ENCODE data around the gene CDH4. TPM values are rescaled to one million over a fixed set of nuclear protein-coding genes. Genes with fewer than 3 reads are reported as not detected.

The CDH4 gene
- total RNA-seq, 3 donors from 2014 or later (not counting 1 experiment from before 2014, with no cell fraction given) = 0.18 TPM; not detected in 2

DNA sequence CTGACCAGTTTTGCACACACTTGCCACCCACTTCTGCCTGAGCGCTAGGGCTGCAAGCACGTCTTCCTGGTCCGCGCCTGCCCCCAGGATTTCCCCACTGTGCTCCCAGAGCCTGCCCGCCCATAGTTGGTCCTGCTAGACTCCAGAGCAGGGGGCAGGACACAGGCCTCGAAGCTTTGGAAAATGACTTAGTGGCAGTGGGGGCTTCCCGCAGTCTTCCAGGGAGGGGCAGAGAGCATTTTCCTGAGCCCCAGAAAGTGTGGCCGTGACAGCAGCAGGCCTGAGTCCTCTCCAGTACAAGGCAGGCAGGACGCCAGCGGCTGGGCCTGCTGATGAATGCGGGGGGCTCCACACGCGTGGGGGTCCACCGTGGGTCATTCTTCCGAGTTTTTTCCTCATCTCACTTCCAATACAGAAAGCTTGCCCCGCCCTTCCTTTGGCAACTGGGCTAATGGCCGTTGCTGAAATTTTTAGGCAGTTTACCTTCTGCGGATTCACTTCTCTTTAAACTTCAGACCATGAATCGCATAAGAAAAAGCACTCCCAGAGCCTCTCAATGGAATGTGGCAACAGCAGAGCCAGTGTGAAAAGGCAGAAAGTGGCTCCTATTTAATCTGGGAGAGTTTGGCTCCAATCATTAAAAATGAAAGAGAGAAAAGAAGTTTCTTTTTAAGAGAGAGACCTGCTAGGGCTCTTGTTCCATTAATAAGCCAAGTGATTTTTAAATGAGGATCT, 383.8 kb downstream of the CDH4 start:
- no peak for DNase-seq
- Mint-ChIP-seq H3K36me3 (no peaks in the 10 kb centered on the region), H3K4me3 (no peak overlapping the region), H3K4me1 (no peaks in the 10 kb centered on the region), H3K27me3 (ENCODE audit: low read depth in 2 of 2) (no peaks in the 10 kb centered on the region), H3K9me3 (peaks cover 4 to 7% of the 10 kb centered on the region in 2 donors), H3K27ac (no peak overlapping the region)
- ATAC-seq = no peak
- Histone ChIP-seq H3K4me3 (ENCODE audit: low read length) (no peak overlapping the region), H3K9me3 (ENCODE audit: control insufficient read depth, insufficient read depth, low read length) (peaks cover 8% of the 10 kb centered on the region), H3K4me1 (ENCODE audit: control insufficient read depth, insufficient read depth, low read length) (no peaks in the 10 kb centered on the region), H3K36me3 (ENCODE audit: control insufficient read depth, insufficient read depth, low read length) (no peaks in the 10 kb centered on the region), H3K27me3 (ENCODE audit: control insufficient read depth, insufficient read depth, low read length) (no peaks in the 10 kb centered on the region), H3K27ac (ENCODE audit: low read length) (no peak overlapping the region)
- intact Hi-C loops (cut with micrococcal nuclease) = no loop called here
- TF ChIP-seq, protein P1, sequence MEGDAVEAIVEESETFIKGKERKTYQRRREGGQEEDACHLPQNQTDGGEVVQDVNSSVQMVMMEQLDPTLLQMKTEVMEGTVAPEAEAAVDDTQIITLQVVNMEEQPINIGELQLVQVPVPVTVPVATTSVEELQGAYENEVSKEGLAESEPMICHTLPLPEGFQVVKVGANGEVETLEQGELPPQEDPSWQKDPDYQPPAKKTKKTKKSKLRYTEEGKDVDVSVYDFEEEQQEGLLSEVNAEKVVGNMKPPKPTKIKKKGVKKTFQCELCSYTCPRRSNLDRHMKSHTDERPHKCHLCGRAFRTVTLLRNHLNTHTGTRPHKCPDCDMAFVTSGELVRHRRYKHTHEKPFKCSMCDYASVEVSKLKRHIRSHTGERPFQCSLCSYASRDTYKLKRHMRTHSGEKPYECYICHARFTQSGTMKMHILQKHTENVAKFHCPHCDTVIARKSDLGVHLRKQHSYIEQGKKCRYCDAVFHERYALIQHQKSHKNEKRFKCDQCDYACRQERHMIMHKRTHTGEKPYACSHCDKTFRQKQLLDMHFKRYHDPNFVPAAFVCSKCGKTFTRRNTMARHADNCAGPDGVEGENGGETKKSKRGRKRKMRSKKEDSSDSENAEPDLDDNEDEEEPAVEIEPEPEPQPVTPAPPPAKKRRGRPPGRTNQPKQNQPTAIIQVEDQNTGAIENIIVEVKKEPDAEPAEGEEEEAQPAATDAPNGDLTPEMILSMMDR (IDR thresholded peaks at IDR 0.05) = no peak
- 86% methylated on average over 19 of the region's 19 CpGs for WGBS (ENCODE audit: insufficient coverage)

DNA sequence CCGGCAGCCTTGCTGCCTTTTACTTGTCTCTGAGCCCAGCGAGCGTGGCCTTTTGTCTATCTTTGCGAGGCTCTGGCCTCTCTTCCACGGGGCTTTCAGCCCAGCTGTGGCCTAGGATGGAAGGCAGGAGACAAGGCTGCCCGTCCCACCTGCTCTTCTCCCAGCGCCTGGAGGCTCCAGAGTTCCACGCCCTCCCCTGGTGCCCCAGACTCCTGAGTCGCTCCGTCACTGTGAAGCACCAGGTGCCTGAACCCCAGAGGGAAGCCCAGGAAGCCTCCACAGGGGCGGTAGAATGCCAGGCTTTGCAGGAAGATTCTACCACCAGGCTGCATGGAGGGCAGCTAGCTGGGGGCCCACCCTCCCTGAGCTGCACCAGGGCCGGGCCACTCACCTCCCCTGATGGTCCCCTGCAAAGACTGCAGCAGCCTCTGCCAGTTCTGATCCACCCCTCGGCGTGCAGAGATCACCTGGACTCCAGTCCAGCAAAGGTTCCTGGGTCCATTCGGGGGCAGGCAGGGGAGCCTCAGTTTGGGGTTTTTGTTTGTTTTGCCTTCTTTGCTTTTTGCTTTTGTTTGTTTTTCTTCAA, 384.6 kb downstream of the CDH4 start:
- ATAC-seq (no peak), DNase-seq (no peak)
- intact Hi-C loops (cut with micrococcal nuclease) = no loop called here
- Mint-ChIP-seq H3K4me3 (no peak overlapping the region), H3K27ac (no peak overlapping the region), H3K27me3 (ENCODE audit: low read depth in 2 of 2) (no peaks in the 10 kb centered on the region), H3K9me3 (peaks cover 4 to 7% of the 10 kb centered on the region in 2 donors), H3K4me1 (no peaks in the 10 kb centered on the region), H3K36me3 (no peaks in the 10 kb centered on the region)
- TF ChIP-seq, protein P1 (IDR thresholded peaks at IDR 0.05) = no peak
- WGBS (ENCODE audit: insufficient coverage) = 77% methylated on average over 15 of the region's 15 CpGs
- Histone ChIP-seq H3K9me3 (ENCODE audit: control insufficient read depth, insufficient read depth, low read length) (peaks cover 10% of the 10 kb centered on the region), H3K36me3 (ENCODE audit: control insufficient read depth, insufficient read depth, low read length) (no peaks in the 10 kb centered on the region), H3K4me3 (ENCODE audit: low read length) (no peak overlapping the region), H3K4me1 (ENCODE audit: control insufficient read depth, insufficient read depth, low read length) (no peaks in the 10 kb centered on the region), H3K27ac (ENCODE audit: low read length) (no peak overlapping the region), H3K27me3 (ENCODE audit: control insufficient read depth, insufficient read depth, low read length) (no peaks in the 10 kb centered on the region)

DNA sequence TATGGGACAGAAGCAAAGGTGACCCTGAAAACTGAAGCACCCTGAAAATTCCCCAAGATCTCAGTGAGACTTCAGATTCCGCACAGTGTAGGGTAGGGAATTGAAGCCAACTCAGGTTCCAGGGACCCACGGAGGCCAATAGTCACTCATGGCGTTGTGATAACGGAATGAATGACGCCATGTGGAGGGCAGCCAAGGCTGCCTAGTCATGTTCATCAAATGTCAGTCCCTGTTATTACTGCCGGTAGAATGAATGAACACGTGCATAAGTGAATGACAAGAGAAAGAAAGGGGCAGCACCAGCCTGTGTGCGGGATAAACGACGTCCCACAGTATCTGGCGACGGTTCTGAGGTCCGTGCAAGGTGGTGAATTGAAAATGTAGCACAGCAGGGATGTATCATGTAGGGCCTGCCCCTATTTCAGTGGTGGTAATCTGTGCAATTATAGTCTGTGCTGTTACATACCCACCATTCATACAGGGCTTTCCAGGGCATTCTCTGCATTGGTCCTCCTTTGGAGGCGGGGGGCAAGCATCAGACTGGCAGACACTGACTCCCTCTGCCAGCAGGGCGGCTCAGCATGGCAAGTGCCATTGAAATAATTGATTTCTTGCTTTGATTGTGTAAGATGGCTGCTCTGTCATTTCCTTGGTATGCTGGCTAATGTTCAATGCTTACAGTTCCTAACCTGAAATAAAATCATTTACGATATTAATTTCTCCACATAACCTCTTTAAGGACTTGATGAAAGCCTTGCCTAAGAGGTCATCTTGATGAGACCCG, 386.9 kb downstream of the CDH4 start:
- no peak for ATAC-seq
- no peaks in the 10 kb centered on the region for H3K9me3 Mint-ChIP-seq
- Histone ChIP-seq H3K36me3 (ENCODE audit: control insufficient read depth, insufficient read depth, low read length) (no peaks in the 10 kb centered on the region), H3K4me3 (ENCODE audit: low read length) (no peak overlapping the region), H3K4me1 (ENCODE audit: control insufficient read depth, insufficient read depth, low read length) (no peaks in the 10 kb centered on the region), H3K9me3 (ENCODE audit: control insufficient read depth, insufficient read depth, low read length) (peaks cover 18% of the 10 kb centered on the region), H3K27me3 (ENCODE audit: control insufficient read depth, insufficient read depth, low read length) (no peaks in the 10 kb centered on the region), H3K27ac (ENCODE audit: low read length) (no peak overlapping the region)
- no peak for DNase-seq
- WGBS (ENCODE audit: insufficient coverage) = 94% methylated on average over 16 of the region's 17 CpGs
- intact Hi-C loops (cut with micrococcal nuclease) = no loop called here
- H3K27ac Mint-ChIP-seq = no peak overlapping the region
- no peaks in the 10 kb centered on the region for H3K36me3 Mint-ChIP-seq
- H3K4me1 Mint-ChIP-seq = no peaks in the 10 kb centered on the region
- TF ChIP-seq, protein P1 (IDR thresholded peaks at IDR 0.05) = no peak
- no peak overlapping the region for H3K4me3 Mint-ChIP-seq
- H3K27me3 Mint-ChIP-seq (ENCODE audit: low read depth in 2 of 2) = no peaks in the 10 kb centered on the region
